ENCODE measurements around the gene C20orf202. TPM values are rescaled to one million over a fixed set of nuclear protein-coding genes. Genes with fewer than 3 reads are reported as not detected.
A peak's percentile ranks its signal among the peaks of the same experiment; 100 is the strongest.

C20orf202 gene
- 0.14 TPM for total RNA-seq
- long read RNA-seq, result 0 reads

DNA sequence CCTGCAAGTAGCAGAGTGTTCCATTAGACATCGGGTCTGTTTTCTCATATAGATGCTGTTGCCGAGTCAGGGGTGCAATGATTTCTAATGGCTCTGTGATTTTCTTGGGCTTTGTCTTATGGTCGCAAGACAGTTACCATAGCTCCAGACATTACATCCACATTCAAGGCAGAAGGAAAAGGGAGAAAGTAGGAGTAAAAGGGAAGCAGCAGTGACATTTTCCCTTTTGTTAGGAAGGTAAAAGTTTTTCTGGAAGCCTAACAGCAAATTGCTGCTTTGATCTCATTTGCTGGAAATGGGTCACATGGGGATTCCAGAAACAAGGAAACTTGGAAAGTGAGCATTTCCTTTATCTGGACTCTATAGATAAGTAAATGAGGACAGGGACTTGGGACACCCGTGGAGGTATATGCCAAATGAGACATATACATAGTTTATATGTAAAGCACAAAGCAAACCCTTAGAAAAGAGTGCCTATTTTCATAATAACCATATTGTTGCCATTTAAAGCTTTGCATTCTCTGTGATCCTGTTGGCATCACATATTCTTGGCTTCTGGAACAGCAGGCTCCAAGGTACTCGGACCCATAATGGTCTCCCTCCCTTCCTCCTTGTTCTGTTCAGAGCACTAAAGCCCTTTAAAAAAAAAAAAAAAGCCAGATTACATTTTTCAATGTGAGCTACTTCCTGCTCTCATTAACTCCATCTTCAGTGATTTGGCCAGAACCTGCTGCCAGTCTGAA lies at the start of gene C20orf202:
Gene C20orf202 (plus strand): TSS at position 693 of the 743 bp plus-strand sequence. CDS start 132 bp downstream, outside the sequence.
- ATAC-seq (no peak), DNase-seq (ENCODE audit: missing footprints) (no peak)
- intact Hi-C loops (cut with DNase I), result loop anchor here (10.0 kb wide), 1 partner anchor 248 kb away; no protein-coding TSS in a partner anchor

DNA sequence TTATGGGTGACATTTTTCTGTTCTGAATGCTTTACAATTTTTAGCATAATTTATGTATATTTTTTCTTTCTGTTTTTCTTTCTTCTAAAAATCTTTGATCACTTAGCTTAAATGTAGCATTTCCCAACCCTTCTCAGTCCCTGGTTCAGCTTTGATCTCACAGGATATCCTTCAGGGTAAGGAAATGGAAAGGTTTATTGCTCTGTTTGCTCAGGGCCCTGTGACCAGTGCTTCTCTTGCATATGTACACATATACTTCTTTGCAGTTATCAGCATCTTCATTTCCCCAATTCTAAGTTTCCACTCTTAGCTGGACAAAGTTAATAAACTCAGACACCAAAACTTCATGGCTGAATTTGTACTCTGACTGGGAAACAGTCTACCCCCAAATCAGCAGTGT lies 49.0 kb upstream of the C20orf202 start:
- ATAC-seq (no peak), DNase-seq (ENCODE audit: missing footprints) (no peak)
- intact Hi-C loops (cut with DNase I), result no loop called here

DNA sequence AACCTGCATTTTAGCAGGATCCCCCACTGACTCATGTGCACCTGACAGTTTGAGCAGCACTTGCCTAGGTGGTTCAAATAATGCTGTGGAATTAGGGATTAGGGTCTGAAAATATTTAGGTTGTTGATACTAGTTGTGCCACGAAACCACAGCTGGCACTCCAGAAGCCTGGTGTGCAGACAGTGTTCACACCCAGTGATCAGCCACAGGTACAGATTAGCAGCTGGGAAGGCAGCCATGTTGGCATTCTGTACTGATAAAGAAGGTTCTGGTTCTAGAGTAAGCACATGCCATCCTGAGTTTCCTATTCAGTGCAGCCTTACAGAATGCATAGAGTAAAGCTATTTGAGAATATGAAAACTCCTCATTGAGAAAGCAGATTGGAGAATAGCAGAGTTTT lies 48.6 kb upstream of the C20orf202 start:
- intact Hi-C loops (cut with DNase I), result no loop called here
- ATAC-seq (peak; percentile 75), DNase-seq (ENCODE audit: missing footprints) (no peak)

DNA sequence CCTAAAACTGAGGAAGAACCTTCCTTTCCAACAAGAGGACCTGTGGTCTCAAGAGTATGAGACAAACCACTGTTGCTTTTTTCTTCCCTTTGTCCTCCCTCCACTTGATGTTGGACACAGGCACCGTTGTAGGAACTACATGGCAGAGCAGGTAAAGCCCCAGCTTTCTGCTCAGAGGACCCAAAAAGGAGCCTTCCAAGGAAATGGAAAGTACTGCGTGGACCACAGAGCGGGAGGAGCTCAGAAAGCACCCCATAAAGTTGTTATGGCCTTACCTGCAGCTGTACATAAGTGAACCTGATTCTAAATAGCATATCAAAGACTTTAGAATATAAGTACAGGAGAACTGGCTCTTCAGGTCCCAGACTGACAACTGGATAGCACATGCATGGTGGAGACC lies 47.9 kb upstream of the C20orf202 start:
- ATAC-seq (no peak), DNase-seq (ENCODE audit: missing footprints) (no peak)
- intact Hi-C loops (cut with DNase I), result no loop called here

DNA sequence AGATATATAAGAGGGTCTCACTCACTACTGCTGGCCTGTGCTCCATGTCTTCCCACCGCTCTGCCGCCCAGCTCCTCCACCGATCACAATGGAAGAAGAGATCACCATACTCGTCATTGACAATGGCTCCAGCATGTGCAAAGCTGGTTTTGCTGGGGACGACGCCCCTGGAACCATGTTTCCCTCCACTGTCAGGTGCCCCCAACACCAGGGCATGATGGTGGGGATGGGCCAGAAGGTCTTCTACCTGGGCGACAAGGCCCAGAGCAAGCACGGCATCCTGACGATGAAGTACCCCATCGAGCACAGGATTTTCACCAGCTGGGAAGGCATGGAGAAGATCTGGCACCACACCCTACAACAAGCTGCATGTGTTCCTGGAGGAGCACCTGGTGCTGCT lies 42.8 kb upstream of the C20orf202 start:
- intact Hi-C loops (cut with DNase I), result no loop called here
- no peak for ATAC-seq
- no peak for DNase-seq (ENCODE audit: missing footprints)

DNA sequence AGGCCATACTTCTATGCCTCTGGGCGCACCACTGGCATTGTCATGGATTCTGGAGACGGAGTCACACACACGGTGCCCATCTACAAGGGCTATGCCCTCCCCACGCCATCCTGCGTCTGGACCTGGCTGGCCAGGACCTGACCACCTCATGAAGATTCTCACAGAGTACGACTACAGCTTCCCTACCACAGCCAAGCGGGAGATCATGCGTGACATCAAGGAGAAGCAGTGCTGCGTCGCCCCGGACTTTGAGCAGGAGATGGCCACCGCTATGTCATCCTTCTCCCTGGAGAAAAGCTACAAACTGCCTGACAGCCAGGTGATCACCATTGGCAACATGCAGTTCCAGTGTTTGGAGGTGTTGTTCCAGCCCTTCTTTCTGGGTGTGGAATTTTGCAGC lies 42.3 kb upstream of the C20orf202 start:
- ATAC-seq (no peak), DNase-seq (ENCODE audit: missing footprints) (peak; percentile 69)
- intact Hi-C loops (cut with DNase I), result no loop called here

DNA sequence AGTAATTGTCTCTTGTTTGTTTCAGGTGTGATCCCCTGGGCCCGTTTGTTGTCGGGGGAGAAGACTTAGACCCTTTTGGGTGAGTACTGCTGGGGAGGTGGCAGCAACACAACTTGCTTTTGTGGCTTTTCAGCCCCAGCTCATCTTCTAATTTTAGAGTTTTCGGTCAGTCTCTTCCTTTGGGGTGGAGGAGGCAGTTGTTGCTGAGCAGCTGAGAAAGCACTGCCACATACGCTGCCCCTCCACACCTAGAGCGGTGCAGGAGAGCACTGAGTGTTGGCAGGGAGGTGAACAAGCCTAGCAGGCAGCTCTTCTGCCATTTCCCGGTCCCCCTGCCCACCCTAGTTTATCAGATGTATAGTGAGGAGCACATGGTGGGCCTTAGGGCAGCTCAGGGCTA lies 40.1 kb upstream of the C20orf202 start:
- intact Hi-C loops (cut with DNase I), result no loop called here
- DNase-seq (ENCODE audit: missing footprints) (no peak), ATAC-seq (no peak)

DNA sequence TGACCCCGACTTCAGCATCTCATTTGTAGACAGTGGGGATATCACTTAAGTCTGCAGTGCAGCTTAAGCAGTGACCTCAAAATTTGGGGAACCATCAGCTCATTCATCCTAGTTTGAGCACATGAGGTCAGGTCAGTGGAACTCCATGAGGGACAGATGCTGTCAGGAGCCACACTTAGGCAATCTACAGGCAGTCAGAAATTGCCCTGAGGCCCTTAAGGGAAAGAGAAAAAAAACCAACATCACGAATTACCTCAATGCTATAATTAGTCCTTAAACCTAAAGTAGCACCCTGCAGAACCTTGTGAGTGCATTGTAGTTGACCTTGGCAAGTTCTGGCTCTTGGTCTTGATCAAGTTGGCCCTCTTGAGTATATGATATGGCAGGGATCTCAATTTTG lies 39.6 kb upstream of the C20orf202 start:
- ATAC-seq, result peak; percentile 26
- intact Hi-C loops (cut with DNase I), result no loop called here
- DNase-seq (ENCODE audit: missing footprints), result no peak

DNA sequence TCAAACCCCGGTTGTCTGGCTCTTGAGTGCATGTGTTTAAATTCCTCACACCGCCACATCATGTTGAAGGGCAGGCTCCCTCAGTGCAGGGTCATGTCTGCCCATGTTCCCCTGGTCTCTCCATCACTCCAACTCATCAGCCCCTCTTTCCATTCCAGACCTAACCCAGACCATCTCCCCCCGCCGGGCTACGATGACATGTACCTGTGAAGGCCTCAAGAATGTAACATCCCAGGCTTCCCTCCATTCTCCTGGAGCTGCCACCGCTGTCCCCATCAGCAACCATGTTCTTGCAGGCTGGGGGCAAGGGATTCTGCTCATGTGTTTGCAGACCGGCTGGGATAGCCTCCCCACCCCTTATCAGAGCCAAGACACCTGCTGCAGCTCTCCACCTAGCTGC lies 38.4 kb upstream of the C20orf202 start:
- ATAC-seq, result no peak
- no peak for DNase-seq (ENCODE audit: missing footprints)
- intact Hi-C loops (cut with DNase I), result no loop called here

DNA sequence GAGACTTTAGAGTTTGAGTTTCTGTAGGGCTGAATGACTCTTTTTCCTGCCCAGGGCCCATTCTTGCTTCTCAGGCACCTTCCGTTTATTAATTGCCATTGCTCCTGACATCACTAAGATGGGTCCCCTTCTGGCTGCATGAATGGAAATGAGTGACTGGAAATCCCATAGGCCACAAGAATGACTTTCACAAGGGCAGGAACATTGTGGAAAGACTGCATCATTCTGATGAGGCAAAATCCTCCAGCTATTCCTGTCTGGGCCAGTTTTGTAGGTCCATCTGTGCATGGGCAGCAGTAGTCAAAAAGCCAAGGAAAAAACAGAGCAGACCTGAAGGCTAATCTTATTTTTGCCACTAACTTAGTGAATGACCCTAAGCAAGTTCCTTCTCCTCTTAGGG lies 37.7 kb upstream of the C20orf202 start:
- ATAC-seq (no peak), DNase-seq (ENCODE audit: missing footprints) (no peak)
- intact Hi-C loops (cut with DNase I), result no loop called here

DNA sequence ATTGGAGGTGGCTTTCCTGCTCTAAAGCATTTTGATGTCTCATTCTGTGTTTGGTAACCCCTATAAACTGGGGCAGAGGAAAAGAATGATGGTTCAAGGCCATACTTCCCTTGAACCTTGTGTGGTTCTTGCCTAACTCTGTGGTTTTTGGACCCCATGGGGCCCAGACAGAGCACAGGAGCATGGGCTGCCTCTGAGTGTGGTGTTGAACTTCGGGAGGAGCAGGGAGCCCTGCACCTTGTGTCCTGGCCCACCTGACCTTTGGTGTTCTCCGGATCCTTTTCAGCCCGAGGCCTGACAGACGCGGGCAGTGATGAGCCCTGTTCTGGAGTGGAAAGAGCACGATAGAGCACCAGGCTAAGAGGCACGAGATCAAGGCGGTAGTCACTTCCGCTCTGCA lies 37.3 kb upstream of the C20orf202 start:
- intact Hi-C loops (cut with DNase I), result no loop called here
- ATAC-seq (no peak), DNase-seq (ENCODE audit: missing footprints) (no peak)

DNA sequence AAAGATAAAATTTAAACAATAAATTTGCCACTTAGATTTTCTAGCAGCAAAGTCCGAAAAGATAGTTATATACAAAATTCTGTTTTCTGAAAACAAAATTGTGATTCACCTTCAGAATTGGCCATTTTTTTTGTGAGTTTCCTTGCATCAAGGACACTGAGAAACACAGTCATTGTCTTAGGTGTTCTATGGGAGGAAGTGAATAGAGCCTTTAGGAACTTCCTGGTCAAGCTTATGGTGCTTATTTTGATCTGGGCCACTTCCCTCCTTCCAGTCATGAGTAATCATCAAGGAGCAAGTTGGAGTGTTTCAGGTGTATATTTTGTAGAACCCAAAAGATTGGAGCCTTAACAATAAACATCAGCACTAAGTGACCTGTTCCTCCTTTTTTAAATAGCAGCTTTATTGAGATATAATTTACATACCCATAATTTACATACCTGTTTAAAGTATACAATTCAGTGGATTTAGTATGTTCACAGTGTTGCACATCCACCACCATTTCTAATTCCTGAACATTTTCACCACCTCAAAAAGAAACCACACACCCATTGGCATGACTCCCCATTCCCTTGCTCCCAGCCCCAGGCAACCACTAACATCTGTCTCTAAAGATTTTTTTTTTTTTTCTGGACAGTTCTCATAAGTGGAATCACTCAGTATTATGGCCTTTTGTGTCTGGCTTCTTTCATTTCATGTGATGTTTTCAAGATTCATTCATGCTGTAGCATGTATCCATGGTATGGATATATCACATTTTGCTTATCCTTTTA lies 36.1 kb upstream of the C20orf202 start:
- ATAC-seq, result no peak

DNA sequence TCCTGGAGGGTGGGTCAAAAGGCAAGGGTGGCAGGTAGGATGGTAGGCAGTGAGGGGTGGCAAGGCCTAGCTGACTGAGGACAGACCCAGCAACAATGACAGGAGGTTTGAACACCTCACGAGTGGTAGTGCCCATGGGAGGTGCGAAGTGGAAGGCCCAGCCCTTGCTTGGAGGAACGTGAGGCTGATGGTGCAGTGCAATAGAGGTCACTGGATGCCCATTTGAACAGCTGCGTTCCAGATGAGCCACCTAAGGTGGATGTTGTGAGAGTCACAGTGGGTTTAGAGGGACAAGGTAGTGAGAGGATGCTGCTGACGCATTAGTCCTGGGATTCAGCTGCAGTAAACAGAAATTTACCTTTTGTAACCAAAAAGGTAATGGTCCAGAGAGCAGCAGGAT lies 34.0 kb upstream of the C20orf202 start:
- ATAC-seq, result no peak
- intact Hi-C loops (cut with DNase I), result no loop called here

More for the DNA sequence above, 36.1 kb upstream of the C20orf202 start:
- intact Hi-C loops (cut with DNase I), result no loop called here
- DNase-seq (ENCODE audit: missing footprints), result no peak

DNA sequence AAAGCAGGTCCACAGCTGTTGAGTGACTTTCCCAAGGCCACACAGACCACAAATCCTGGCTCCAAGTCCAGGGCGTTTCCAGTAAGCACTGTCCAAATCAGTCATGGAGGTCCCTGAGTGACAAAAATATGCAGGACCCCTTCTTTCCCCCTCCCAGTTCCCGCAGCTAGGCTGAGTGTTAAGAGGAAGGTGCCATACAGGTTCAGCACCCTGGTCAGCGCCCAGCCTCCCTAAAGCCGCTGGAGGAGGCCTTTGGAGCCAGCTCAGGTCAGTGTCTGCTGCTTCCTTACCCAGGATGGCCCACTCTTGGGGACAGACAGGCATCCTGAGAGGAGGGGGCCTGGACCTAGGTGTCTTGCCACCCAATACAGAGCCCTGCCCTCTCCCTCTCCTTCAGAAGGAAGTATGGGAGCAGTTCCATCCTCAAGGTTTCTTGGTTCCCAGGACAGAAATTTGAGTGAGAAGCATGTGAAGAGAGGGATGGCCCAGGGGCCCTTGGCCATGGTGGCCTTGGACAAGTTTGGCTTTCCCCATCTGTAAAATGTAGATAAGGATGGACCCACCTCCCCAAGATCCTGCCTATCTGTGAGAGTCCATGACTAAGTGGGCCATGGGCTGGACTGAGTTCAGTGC lies 31.7 kb upstream of the C20orf202 start:
- DNase-seq (ENCODE audit: missing footprints), result no peak
- intact Hi-C loops (cut with DNase I), result no loop called here
- no peak for ATAC-seq

More for the DNA sequence above, 34.0 kb upstream of the C20orf202 start:
- no peak for DNase-seq (ENCODE audit: missing footprints)

DNA sequence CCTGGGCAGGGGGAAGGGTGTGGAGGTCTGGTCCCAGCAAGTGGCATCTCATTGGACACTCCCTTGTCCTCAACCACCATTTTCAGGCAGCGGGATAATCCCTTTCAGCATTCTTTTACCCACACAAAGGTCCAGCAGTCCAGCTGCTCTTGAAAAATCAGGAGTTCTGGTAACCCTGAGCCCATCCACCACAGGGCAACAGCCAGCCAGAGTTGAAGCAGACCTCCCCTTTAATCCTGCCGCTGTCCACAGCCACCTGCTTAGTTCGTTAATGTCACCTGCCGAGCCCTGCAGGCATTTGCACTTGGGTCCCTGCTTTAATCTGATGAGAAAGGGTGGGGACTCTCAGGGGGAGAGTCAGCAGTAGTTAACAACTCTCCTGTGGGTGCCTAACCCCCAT lies 29.6 kb upstream of the C20orf202 start:
- DNase-seq (ENCODE audit: missing footprints) (no peak), ATAC-seq (no peak)
- intact Hi-C loops (cut with DNase I), result no loop called here

DNA sequence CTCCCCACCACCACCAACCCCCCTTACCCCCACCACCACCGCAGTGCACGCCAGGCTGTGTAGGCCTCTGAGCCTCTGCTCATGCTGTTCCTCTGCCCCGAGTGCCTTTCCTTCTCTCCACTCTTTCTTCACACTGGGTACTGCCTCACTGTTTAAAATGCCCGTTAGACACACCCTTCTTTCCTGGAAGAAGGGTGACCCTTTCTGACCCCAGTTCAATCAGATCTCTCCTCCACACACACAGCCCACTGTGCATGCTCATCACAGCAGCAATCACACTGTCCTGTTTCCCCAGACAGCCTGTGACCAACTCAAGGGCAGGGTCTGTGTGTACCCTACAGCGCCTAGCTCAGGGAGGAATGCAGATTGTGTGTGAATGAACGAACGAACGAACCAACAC lies 28.5 kb upstream of the C20orf202 start:
- intact Hi-C loops (cut with DNase I), result no loop called here
- DNase-seq (ENCODE audit: missing footprints), result no peak
- ATAC-seq, result no peak

DNA sequence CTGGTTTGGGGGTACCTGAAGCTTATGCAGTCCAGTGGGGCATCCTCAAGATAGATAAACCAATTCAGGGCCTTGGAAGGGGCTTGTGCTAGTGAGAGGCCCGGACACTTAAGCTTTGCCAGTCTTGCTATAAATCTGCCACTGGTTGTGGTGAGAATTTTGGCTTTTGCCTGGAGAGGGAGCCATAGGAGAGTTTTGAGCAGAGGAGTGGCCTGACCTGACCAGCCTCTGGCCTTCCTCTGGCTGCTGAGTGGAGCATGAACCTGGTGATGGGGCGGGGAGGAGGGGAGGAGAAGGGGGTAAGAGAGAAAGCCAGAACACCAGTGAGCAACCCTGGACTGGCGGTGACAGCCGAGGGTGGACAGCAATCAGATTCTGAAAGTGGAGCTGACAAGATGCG lies 25.6 kb upstream of the C20orf202 start:
- ATAC-seq (no peak), DNase-seq (ENCODE audit: missing footprints) (no peak)
- intact Hi-C loops (cut with DNase I), result no loop called here

DNA sequence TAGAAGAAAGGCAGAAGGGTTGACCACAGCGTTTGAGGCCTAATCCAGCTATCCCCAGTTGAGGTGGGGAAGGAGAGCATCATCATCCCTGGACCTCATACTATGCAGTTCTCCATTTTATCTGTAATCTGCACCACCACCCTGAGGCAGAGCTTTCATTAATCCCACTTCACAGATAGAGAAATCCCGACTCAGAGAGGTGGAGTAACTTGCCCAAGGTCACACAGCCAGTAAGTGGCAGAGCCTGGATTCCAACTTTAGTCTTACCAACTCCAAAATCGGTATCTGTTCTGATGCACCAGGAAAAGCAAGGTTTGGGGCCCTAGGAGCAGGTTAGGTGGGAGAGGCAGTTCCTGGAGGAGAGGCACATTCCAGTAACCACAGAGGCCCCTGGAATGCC lies 25.2 kb upstream of the C20orf202 start:
- intact Hi-C loops (cut with DNase I), result no loop called here

DNA sequence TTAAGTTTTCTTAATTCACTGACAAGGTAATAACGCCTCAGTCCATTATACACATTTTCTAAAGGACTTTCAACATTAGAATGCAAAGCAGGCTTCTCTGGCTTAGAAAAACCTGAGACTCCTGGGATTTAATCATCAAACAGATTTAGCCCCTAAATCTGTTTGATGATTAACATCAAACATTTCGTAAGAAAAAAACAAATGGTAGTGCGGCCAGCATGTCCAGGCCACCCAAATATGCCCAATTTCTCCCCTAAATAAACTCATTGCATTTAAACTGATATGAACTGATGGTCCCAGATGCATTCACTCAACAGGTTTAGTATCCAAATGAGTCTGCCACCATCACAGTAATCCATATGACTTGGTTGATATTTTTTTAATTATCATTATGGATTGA lies 24.6 kb upstream of the C20orf202 start:
- intact Hi-C loops (cut with DNase I), result no loop called here
- DNase-seq (ENCODE audit: missing footprints) (no peak), ATAC-seq (no peak)

More for the DNA sequence above, 25.2 kb upstream of the C20orf202 start:
- DNase-seq (ENCODE audit: missing footprints), result no peak
- no peak for ATAC-seq

DNA sequence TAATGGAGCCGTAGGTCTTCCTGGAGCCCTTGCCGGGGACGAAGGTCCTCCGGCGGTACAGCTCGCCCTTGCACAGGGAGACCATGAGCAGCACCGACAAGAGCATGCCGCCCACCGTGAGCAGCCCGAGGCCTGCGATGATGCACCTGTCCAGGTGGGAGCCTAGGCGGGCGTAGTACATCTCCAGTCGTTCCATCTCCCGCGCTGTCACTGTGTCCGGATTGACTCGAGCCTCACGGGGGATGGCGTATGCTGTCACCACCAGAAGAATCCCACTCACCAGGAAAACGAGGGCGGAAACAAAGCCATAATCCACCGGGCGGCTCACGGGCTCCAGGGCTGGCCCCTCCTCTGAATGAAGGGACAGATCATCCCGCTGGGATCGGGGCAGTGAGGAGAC lies 22.3 kb upstream of the C20orf202 start:
- intact Hi-C loops (cut with DNase I), result no loop called here
- DNase-seq (ENCODE audit: missing footprints), result no peak

More for the DNA sequence above, 22.3 kb upstream of the C20orf202 start:
- ATAC-seq, result no peak

Measured in Right ventricle myocardium inferior (tissue), 1 donor.